Caco-2 (cell line): Measurements from ENCODE around the gene BMERB1. TPM values are rescaled to one million over a fixed set of nuclear protein-coding genes. Genes with fewer than 3 reads are reported as not detected.

Source experiments
- BruUV-seq: library from RNA; stranded (reverse); fragments of 400-500 nt; replicated peaks from 2 replicates; lab custom pipeline; 2021; lab: Mats Ljungman, UMichigan
- CTCF ChIA-PET: fragments of 300-600 bp; sonication (Branson Sonifier 250); formaldehyde crosslinking; loops from one replicate; lab custom pipeline; 2022; ENCODE audit warnings: antibody characterized with exemption; lab: Charles Lee
- POLR2A ChIA-PET: fragments of 300-600 bp; sonication (Branson Sonifier 250); formaldehyde crosslinking; loops from one replicate; lab custom pipeline; 2022; ENCODE audit warnings: antibody characterized with exemption; lab: Charles Lee
- DNase-seq, 2 experiments: peaks; one replicate each; pipeline versions ENCODE4 v3.0.0 to v3.0.0-alpha.2; 2020 to 2022
- H3K27me3 ChIP-seq: replicated peaks from 2 replicates; pipeline ENCODE4 v1.6.0; 2011; ENCODE audit warnings: low read length; ENCODE audit not compliant: control insufficient read depth, insufficient read depth
- H3K36me3 ChIP-seq: 2 replicates; pipeline ENCODE4 v1.5.1; 2011; ENCODE audit warnings: low read length; ENCODE audit not compliant: control insufficient read depth, insufficient read depth
- H3K4me1 ChIP-seq: fragments of 250-450 bp; sonication (Bioruptor Pico); 2 replicates; pipeline ENCODE4 v1.5.1; 2020; ENCODE audit warnings: mild to moderate bottlenecking
- H3K4me3 ChIP-seq: 2 replicates; pipeline ENCODE4 v1.5.1; 2011; ENCODE audit warnings: low read depth, mild to moderate bottlenecking, control low read depth, low read length
- H3K9me3 ChIP-seq: fragments of 250-450 bp; sonication (Bioruptor Pico); 2 replicates; pipeline ENCODE4 v1.5.1; 2020; ENCODE audit warnings: mild to moderate bottlenecking, moderate library complexity
- H3K27ac Mint-ChIP-seq: one replicate; pipeline ENCODE4 v1.8.0; 2022; ENCODE audit warnings: mixed read lengths; ENCODE audit not compliant: unreplicated experiment
- H3K27me3 Mint-ChIP-seq: one replicate; pipeline ENCODE4 v1.8.0; 2022; ENCODE audit warnings: mixed read lengths; ENCODE audit not compliant: insufficient read depth, unreplicated experiment
- H3K36me3 Mint-ChIP-seq: one replicate; pipeline ENCODE4 v1.8.0; 2022; ENCODE audit warnings: mild to moderate bottlenecking, mixed read lengths; ENCODE audit not compliant: insufficient read depth, unreplicated experiment
- H3K4me1 Mint-ChIP-seq: one replicate; pipeline ENCODE4 v1.8.0; 2022; ENCODE audit warnings: low read depth, mixed read lengths; ENCODE audit not compliant: unreplicated experiment
- H3K4me3 Mint-ChIP-seq: one replicate; pipeline ENCODE4 v1.8.0; 2022; ENCODE audit warnings: mild to moderate bottlenecking, moderate library complexity, mixed read lengths; ENCODE audit not compliant: unreplicated experiment
- H3K9me3 Mint-ChIP-seq: one replicate; pipeline ENCODE4 v1.8.0; 2022; ENCODE audit warnings: mixed read lengths; ENCODE audit not compliant: unreplicated experiment
- CTCF ChIP-seq, 2 experiments: fragments of 200-600 bp in 1 of 2; IDR thresholded peaks; 1 replicate in 1 of 2; 2 replicates in 1 of 2; pipeline versions ENCODE4 v1.5.1 to v1.8.0; 2011 to 2022; ENCODE audit warnings: antibody characterized with exemption in 1 of 2, control low read depth in 1 of 2, inconsistent platforms in 1 of 2, low read depth in 1 of 2, low read length in 1 of 2, mild to moderate bottlenecking in 1 of 2, moderate library complexity in 1 of 2; ENCODE audit not compliant: insufficient read depth in 1 of 2, severe bottlenecking in 1 of 2, unreplicated experiment in 1 of 2
- intact Hi-C: fragments of 100-400 bp; cut with micrococcal nuclease; formaldehyde crosslinking; loops from one replicate; pipeline ENCODE4 v1.10.0; 2022; ENCODE audit not compliant: unreplicated experiment
- total RNA-seq: library from RNA; stranded (reverse); gene quantifications from 2 replicates; pipeline ENCODE4 v1.2.3, GENCODE V29; 2022

The BMERB1 gene
- total RNA-seq, 1 experiment from 2014 or later, result not detected

DNA sequence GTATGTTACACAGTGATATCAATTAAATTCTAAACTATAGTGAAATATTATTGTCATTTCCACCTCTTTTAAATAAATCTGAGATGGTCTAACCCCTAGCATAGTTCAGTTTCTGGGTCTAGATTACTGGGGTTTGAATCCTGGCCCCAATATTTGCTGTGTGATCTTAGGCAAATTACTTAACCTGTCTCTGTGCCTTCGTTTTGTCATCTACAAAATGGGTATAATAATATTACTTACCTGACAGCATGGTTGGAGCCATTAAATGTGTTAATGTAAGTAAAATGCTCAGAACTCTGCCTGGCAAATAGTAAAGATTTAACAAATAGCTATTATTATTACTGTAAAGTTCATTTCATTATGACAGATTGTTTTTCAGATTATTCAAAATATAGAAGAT, 52.3 kb downstream of the BMERB1 start:
- intact Hi-C loops, result no loop called here
- no peaks in the 10 kb centered on the region for H3K27me3 Mint-ChIP-seq
- H3K4me1 Mint-ChIP-seq, result no peaks in the 10 kb centered on the region
- no peaks in the 10 kb centered on the region for H3K9me3 ChIP-seq
- H3K36me3 Mint-ChIP-seq, result no peaks in the 10 kb centered on the region
- no peak for TF ChIP-seq CTCF (IDR thresholded peaks at IDR 0.05; ENCODE audit: insufficient read depth in 1 of 2, low read depth in 1 of 2, low read length in 1 of 2, severe bottlenecking in 1 of 2, unreplicated experiment in 1 of 2)
- POLR2A ChIA-PET, result no interaction called here
- DNase-seq, result no peak
- no peak overlapping the region for H3K4me3 Mint-ChIP-seq
- BruUV-seq, result no TSS peak
- no peak overlapping the region for H3K27ac Mint-ChIP-seq
- no peaks in the 10 kb centered on the region for H3K4me1 ChIP-seq
- H3K36me3 ChIP-seq, result no peaks in the 10 kb centered on the region
- no peak overlapping the region for H3K4me3 ChIP-seq
- H3K9me3 Mint-ChIP-seq, result no peaks in the 10 kb centered on the region
- CTCF ChIA-PET, result no interaction called here
- H3K27me3 ChIP-seq, result no peaks in the 10 kb centered on the region

DNA sequence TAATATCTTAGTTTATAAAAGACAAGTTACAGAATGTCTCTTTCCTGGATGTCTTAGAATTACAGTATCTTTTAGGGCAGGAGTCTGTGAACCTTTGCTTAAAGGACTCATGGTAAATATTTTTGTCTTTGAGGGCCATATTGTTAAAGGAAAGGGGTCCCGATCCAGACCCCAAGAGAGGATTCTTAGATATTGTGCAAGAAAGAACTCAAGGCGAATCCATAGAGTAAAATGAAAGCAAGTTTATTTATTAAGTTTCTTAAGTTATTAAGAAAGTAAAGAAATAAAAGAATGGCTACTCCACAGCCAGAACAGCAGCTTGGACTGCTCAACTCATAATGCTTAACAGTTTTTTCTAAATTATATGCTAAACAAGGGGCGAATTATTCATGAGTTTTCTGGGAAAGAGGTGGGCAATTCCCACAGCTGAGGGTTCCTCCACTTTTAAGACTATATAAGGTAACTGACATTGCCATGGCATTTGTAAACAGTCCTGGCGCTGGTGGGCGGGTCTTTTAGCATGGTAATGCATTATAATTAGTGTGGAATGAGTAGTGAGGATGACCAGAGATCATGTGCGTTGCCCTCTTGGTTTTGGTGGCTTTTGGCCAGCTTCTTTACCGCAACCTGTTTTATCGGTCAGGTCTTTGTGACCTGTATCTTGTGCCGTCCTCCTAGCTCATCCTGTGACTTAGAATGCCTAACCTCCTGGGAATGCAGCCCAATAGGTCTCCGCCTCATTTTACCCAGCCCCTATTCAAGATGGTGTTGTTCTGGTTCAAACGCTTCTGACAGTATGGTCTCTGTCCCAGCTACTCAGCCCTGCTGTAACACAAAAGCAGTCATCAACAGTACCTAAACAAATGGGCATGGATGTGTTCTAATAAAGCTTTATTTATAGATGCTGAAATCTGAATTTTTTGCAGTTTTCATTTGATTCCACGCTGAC, 53.2 kb downstream of the BMERB1 start:
- intact Hi-C loops, result no loop called here
- ChIA-PET CTCF (no interaction called here), POLR2A (no interaction called here)
- no peak overlapping the region for H3K27ac Mint-ChIP-seq
- H3K36me3 ChIP-seq, result no peaks in the 10 kb centered on the region
- H3K4me1 Mint-ChIP-seq, result no peaks in the 10 kb centered on the region
- no TSS peak for BruUV-seq
- no peaks in the 10 kb centered on the region for H3K27me3 ChIP-seq
- H3K9me3 ChIP-seq, result no peaks in the 10 kb centered on the region
- TF ChIP-seq CTCF (IDR thresholded peaks at IDR 0.05; ENCODE audit: insufficient read depth in 1 of 2, low read depth in 1 of 2, low read length in 1 of 2, severe bottlenecking in 1 of 2, unreplicated experiment in 1 of 2), result no peak
- no peak overlapping the region for H3K4me3 Mint-ChIP-seq
- H3K36me3 Mint-ChIP-seq, result no peaks in the 10 kb centered on the region
- H3K4me3 ChIP-seq, result no peak overlapping the region
- H3K27me3 Mint-ChIP-seq, result no peaks in the 10 kb centered on the region
- no peak for DNase-seq
- no peaks in the 10 kb centered on the region for H3K4me1 ChIP-seq
- H3K9me3 Mint-ChIP-seq, result no peaks in the 10 kb centered on the region

DNA sequence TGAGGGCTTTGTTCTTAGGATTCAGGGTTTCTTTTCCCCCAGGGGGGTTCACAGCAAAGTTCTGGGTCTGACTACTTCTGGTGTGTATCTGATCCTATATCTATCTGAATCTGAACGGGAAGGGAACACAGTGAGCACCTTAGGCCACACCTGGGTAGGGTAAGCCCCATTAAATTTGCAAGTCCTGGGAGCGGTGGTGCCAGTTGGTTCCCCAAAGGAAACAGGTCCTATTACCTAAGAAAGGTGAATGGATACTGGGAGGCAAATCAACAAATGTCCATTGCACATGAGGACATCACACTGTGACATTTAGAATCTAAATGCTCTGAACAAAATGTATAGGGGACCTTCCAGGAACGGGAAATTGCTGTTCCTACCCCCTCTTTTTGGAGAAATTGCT, 54.6 kb downstream of the BMERB1 start:
- TF ChIP-seq CTCF (IDR thresholded peaks at IDR 0.05; ENCODE audit: insufficient read depth in 1 of 2, low read depth in 1 of 2, low read length in 1 of 2, severe bottlenecking in 1 of 2, unreplicated experiment in 1 of 2), result no peak
- H3K36me3 ChIP-seq, result no peaks in the 10 kb centered on the region
- Mint-ChIP-seq H3K27me3 (no peaks in the 10 kb centered on the region), H3K36me3 (no peaks in the 10 kb centered on the region), H3K4me1 (no peaks in the 10 kb centered on the region), H3K27ac (no peak overlapping the region), H3K4me3 (no peak overlapping the region), H3K9me3 (no peaks in the 10 kb centered on the region)
- DNase-seq, result no peak
- H3K9me3 ChIP-seq, result no peaks in the 10 kb centered on the region
- H3K4me3 ChIP-seq, result no peak overlapping the region
- CTCF ChIA-PET, result no interaction called here
- intact Hi-C loops, result no loop called here
- no peaks in the 10 kb centered on the region for H3K4me1 ChIP-seq
- BruUV-seq, result no TSS peak
- H3K27me3 ChIP-seq, result no peaks in the 10 kb centered on the region
- POLR2A ChIA-PET, result no interaction called here
